Right lobe of liver (tissue), 4 donors: ENCODE results near the gene SCAP.

Source experiments
- CTCF ChIP-seq, 4 donors: fragments of 200-600 bp in 3 of 4; fragments of 450-650 bp in 1 of 4; IDR thresholded peaks; one replicate each; pipeline versions ENCODE4 v1.5.1 to v1.8.0; 2016 to 2022; ENCODE audit warnings: antibody characterized with exemption in 4 of 4, mild to moderate bottlenecking in 2 of 4
- POLR2A ChIP-seq: fragments of 450-650 bp; IDR thresholded peaks from one replicate; pipeline ENCODE4 v1.6.1; 2017; ENCODE audit warnings: antibody characterized with exemption, mild to moderate bottlenecking
- donor health status: DM: no; HTN: no; CAD: no.
- donor health status: DM: no; HTN: no; CAD: no.
- donor health status: DM: no; HTN: yes; CAD: no.

- TF ChIP-seq CTCF (IDR thresholded peaks at IDR 0.05) (no peak), POLR2A (no peak)
Observed at GRCh38 chr3:47398228-47398627, 77.5 kb downstream of the SCAP start.
